ENCODE results near the gene RNF40.

DNA sequence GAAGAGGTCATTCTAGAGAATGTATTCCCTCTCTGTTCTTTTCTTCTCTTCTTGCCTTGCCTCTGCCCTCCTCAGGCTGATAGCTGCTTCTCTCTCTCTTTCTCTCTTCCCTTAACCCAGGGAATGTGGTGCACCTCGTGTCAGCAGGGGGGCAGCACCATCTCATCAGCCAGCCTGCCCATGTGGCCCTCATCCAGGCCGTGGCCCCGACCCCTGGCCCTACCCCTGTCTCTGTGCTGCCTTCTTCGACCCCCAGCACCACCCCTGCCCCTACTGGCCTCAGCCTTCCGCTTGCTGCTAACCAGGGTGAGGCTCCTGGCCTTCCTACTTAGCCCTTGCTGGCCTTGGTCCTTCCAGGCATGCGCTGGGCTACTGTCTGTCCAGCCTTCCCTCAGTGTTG lies 39.7 kb upstream of the RNF40 start:
- TF ChIP-seq, protein P1, sequence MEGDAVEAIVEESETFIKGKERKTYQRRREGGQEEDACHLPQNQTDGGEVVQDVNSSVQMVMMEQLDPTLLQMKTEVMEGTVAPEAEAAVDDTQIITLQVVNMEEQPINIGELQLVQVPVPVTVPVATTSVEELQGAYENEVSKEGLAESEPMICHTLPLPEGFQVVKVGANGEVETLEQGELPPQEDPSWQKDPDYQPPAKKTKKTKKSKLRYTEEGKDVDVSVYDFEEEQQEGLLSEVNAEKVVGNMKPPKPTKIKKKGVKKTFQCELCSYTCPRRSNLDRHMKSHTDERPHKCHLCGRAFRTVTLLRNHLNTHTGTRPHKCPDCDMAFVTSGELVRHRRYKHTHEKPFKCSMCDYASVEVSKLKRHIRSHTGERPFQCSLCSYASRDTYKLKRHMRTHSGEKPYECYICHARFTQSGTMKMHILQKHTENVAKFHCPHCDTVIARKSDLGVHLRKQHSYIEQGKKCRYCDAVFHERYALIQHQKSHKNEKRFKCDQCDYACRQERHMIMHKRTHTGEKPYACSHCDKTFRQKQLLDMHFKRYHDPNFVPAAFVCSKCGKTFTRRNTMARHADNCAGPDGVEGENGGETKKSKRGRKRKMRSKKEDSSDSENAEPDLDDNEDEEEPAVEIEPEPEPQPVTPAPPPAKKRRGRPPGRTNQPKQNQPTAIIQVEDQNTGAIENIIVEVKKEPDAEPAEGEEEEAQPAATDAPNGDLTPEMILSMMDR (IDR thresholded peaks at IDR 0.05) = no peak
- TF ChIP-seq POLR2A (IDR thresholded peaks at IDR 0.05) = no peak
